GM19025 (cell line): ENCODE results near the gene SRL.
"Not testable (repeated sequence)": the region's sequence is repeated elsewhere in the genome, so short reads cannot be mapped to it uniquely, and the experiment has no call there.

Source experiments
- ATAC-seq: cut with Tn5 transposase; IDR thresholded peaks from one replicate; pipeline ENCODE4 v1.9.1; 2021; ENCODE audit warnings: mild to moderate bottlenecking, low read depth, moderate library complexity; ENCODE audit not compliant: unreplicated experiment

Gene SRL

GRCh38 chr16:4175849-4176248 is 66.0 kb downstream of the SRL start:
- ATAC-seq = no peak

- ATAC-seq = no peak
These were observed 69.8 kb downstream of the SRL start for GRCh38 chr16:4172070-4172469.

GRCh38 chr16:4169415-4169814 is 72.5 kb downstream of the SRL start:
- ATAC-seq = no peak

- no peak for ATAC-seq
These were observed 75.1 kb downstream of the SRL start for GRCh38 chr16:4166821-4167220.

- no peak for ATAC-seq
These were observed 81.0 kb downstream of the SRL start for GRCh38 chr16:4160658-4161430.

GRCh38 chr16:4159726-4160125 is 82.2 kb downstream of the SRL start:
- ATAC-seq = no peak

GRCh38 chr16:4158143-4159093 is 83.5 kb downstream of the SRL start:
- no peak for ATAC-seq

- no peak for ATAC-seq
These were observed 84.5 kb downstream of the SRL start for GRCh38 chr16:4157376-4157825.

- ATAC-seq = not testable (repeated sequence)
These were observed 85.4 kb downstream of the SRL start for GRCh38 chr16:4156503-4156902.

- ATAC-seq = not testable (repeated sequence)
These were observed 88.5 kb downstream of the SRL start for GRCh38 chr16:4153364-4153763.

- ATAC-seq = no peak
These were observed 89.6 kb downstream of the SRL start for GRCh38 chr16:4152267-4152666.

GRCh38 chr16:4147236-4147635 is 94.6 kb downstream of the SRL start:
- ATAC-seq = no peak

- no peak for ATAC-seq
These were observed 99.6 kb downstream of the SRL start for GRCh38 chr16:4142268-4142667.

- ATAC-seq = no peak
These were observed 100.3 kb downstream of the SRL start for GRCh38 chr16:4141604-4142003.

- ATAC-seq = no peak
These were observed 101.2 kb downstream of the SRL start for GRCh38 chr16:4140652-4141051.

GRCh38 chr16:4139968-4140367 is 101.9 kb downstream of the SRL start:
- ATAC-seq = no peak
